Measurements from ENCODE around the gene DPH2.

GRCh38 chr1:43976045-43976444 is 6.2 kb downstream of the DPH2 start:
- TF ChIP-seq POLR2AphosphoS5 (IDR thresholded peaks at IDR 0.05) (no peak), CTCF (IDR thresholded peaks at IDR 0.05; ENCODE audit: poor library complexity, severe bottlenecking) (no peak), EZH2 (IDR thresholded peaks at IDR 0.05; ENCODE audit: borderline replicate concordance, insufficient read depth, low read length, poor library complexity, severe bottlenecking) (no peak), RAD21 (conservative IDR thresholded peaks at IDR 0.05) (no peak), TAF1 (IDR thresholded peaks at IDR 0.05; ENCODE audit: low read depth) (no peak), EP300 (conservative IDR thresholded peaks at IDR 0.05; ENCODE audit: poor library complexity, severe bottlenecking) (no peak), SMC3 (conservative IDR thresholded peaks at IDR 0.05; ENCODE audit: poor library complexity) (no peak), MXI1 (conservative IDR thresholded peaks at IDR 0.05; ENCODE audit: poor library complexity, severe bottlenecking) (no peak)
- TF ChIP-seq, protein P1, sequence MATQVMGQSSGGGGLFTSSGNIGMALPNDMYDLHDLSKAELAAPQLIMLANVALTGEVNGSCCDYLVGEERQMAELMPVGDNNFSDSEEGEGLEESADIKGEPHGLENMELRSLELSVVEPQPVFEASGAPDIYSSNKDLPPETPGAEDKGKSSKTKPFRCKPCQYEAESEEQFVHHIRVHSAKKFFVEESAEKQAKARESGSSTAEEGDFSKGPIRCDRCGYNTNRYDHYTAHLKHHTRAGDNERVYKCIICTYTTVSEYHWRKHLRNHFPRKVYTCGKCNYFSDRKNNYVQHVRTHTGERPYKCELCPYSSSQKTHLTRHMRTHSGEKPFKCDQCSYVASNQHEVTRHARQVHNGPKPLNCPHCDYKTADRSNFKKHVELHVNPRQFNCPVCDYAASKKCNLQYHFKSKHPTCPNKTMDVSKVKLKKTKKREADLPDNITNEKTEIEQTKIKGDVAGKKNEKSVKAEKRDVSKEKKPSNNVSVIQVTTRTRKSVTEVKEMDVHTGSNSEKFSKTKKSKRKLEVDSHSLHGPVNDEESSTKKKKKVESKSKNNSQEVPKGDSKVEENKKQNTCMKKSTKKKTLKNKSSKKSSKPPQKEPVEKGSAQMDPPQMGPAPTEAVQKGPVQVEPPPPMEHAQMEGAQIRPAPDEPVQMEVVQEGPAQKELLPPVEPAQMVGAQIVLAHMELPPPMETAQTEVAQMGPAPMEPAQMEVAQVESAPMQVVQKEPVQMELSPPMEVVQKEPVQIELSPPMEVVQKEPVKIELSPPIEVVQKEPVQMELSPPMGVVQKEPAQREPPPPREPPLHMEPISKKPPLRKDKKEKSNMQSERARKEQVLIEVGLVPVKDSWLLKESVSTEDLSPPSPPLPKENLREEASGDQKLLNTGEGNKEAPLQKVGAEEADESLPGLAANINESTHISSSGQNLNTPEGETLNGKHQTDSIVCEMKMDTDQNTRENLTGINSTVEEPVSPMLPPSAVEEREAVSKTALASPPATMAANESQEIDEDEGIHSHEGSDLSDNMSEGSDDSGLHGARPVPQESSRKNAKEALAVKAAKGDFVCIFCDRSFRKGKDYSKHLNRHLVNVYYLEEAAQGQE (IDR thresholded peaks at IDR 0.05; ENCODE audit: borderline replicate concordance), result no peak
